ENCODE data around the gene ESPNL.

DNA sequence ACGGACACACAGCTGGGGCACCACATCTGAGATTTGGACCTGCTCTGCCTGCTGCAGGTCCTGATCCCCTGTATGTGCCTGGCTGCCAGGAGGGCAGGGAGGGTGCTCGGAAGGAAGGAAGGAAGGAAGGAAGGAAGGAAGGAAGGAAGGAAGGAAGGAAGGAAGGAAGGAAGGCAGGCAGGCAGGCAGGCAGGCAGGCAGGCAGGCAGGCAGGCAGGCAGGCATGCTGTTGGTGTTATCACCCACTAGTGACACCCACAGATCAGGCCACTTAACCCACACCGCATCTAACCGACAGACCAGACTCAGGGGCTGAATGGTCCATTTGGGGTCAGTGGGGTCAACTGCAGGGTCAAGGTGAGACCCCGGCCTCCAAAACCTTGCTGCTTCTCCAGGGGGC is 44.1 kb downstream of the ESPNL start:
- TF ChIP-seq POLR2A (IDR thresholded peaks at IDR 0.05; ENCODE audit: low read length) (no peak), GATA1 (IDR thresholded peaks at IDR 0.05; ENCODE audit: low read depth, low read length) (no peak)
